GM12892 (cell line): ENCODE measurements around the gene GRID2IP.

Source experiments
- POLR2A ChIP-seq: IDR thresholded peaks from 2 replicates; pipeline ENCODE4 v1.6.1; 2011; ENCODE audit warnings: low read depth, low read length, control low read depth
- POLR2AphosphoS5 ChIP-seq: IDR thresholded peaks from 2 replicates; pipeline ENCODE4 v1.6.1; 2011; ENCODE audit warnings: low read depth, low read length, control low read depth
- TAF1 ChIP-seq: IDR thresholded peaks from 2 replicates; pipeline ENCODE4 v1.6.1; 2011; ENCODE audit warnings: low read depth, mild to moderate bottlenecking, control low read depth, low read length, borderline replicate concordance

DNA sequence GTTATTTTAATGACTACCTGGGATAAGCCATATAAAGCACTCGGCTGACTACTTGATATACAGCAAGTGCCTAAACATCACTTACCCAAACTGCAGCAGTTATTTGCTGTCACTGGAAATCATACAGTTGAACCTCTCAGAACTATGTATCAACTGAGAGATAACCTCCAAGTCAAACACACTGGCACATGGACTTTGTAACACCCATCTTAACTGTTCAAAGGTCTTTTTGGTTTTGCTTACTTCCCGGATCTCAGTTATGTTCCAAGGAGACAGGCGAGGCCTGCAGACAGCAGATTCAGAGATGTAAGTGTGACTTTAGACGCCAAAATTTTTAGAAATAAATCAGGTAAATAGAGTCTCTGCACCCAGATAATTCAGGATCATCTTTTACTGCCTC, 69.0 kb downstream of the GRID2IP start:
- TF ChIP-seq POLR2A, result no peak
- no peak for TF ChIP-seq POLR2AphosphoS5
- no peak for TF ChIP-seq TAF1
